Measurements from ENCODE around the gene SMARCA2.

Gene SMARCA2

GRCh38 chr9:2128141-2128540, 113.0 kb downstream of the SMARCA2 start:
- Histone ChIP-seq H3K4me2 (ENCODE audit: low read depth, low read length) (no peak overlapping the region), H3K27me3 (replicated peaks; ENCODE audit: insufficient read depth, low read length) (no peaks in the 10 kb centered on the region), H3K4me1 (ENCODE audit: low read length) (0 out of 2 replicates have a peak, but pooled peaks cover 4% of the 10 kb centered on the region), H3F3A (ENCODE audit: insufficient read depth, low read length) (no peaks in the 10 kb centered on the region), H3K4me3 (ENCODE audit: low read length) (no peak overlapping the region), H2AFZ (ENCODE audit: low read length) (no peak overlapping the region), H3K9me2 (replicated peaks; ENCODE audit: insufficient read depth, low read length) (no peaks in the 10 kb centered on the region), H3K79me2 (ENCODE audit: low read length) (peaks cover 32% of the 10 kb centered on the region), H3K9me3 (replicated peaks; ENCODE audit: insufficient read depth, low read length) (no peaks in the 10 kb centered on the region), H4K20me1 (ENCODE audit: insufficient read depth, low read length) (peaks cover 7% of the 10 kb centered on the region; the same call in 1 of the 2 replicates), H3K27ac (ENCODE audit: low read length) (no peak overlapping the region), H3K9ac (ENCODE audit: low read length) (no peak overlapping the region), H3K36me3 (replicated peaks; ENCODE audit: insufficient read depth, low read length) (0 out of 2 replicates have a peak, but pooled peaks cover 8% of the 10 kb centered on the region)
- TF ChIP-seq EZH2 (optimal IDR thresholded peaks at IDR 0.05; ENCODE audit: low read depth, low read length) (no peak), EZH2phosphoT487 (IDR thresholded peaks at IDR 0.05; ENCODE audit: low read length) (no peak), CTCF (IDR thresholded peaks at IDR 0.05; ENCODE audit: low read length) (no peak)
- DNase-seq = no peak

- no peak for DNase-seq
- H4K20me1 ChIP-seq (ENCODE audit: insufficient read depth, low read length) = peaks cover 7% of the 10 kb centered on the region; the same call in 1 of the 2 replicates
- no peak for TF ChIP-seq CTCF (IDR thresholded peaks at IDR 0.05; ENCODE audit: low read length)
- TF ChIP-seq EZH2 (optimal IDR thresholded peaks at IDR 0.05; ENCODE audit: low read depth, low read length) = no peak
- TF ChIP-seq EZH2phosphoT487 (IDR thresholded peaks at IDR 0.05; ENCODE audit: low read length) = no peak
These were observed 113.5 kb downstream of the SMARCA2 start for GRCh38 chr9:2128618-2129017.

GRCh38 chr9:2130941-2131340, 115.8 kb downstream of the SMARCA2 start:
- no peak overlapping the region for H2AFZ ChIP-seq (ENCODE audit: low read length)
- H3K36me3 ChIP-seq (replicated peaks; ENCODE audit: insufficient read depth, low read length) = no peaks in the 10 kb centered on the region; the same call in 1 of the 2 replicates
- no peak for DNase-seq
- no peak overlapping the region for H3K9ac ChIP-seq (ENCODE audit: low read length)
- no peaks in the 10 kb centered on the region for H3K9me3 ChIP-seq (replicated peaks; ENCODE audit: insufficient read depth, low read length)
- H3F3A ChIP-seq (ENCODE audit: insufficient read depth, low read length) = no peaks in the 10 kb centered on the region
- no peaks in the 10 kb centered on the region for H3K9me2 ChIP-seq (replicated peaks; ENCODE audit: insufficient read depth, low read length)
- no peak for TF ChIP-seq EZH2phosphoT487 (IDR thresholded peaks at IDR 0.05; ENCODE audit: low read length)
- TF ChIP-seq CTCF (IDR thresholded peaks at IDR 0.05; ENCODE audit: low read length) = no peak
- TF ChIP-seq EZH2 (optimal IDR thresholded peaks at IDR 0.05; ENCODE audit: low read depth, low read length) = no peak
- peaks cover 7% of the 10 kb centered on the region; the same call in 1 of the 2 replicates for H4K20me1 ChIP-seq (ENCODE audit: insufficient read depth, low read length)
- no peaks in the 10 kb centered on the region for H3K27me3 ChIP-seq (replicated peaks; ENCODE audit: insufficient read depth, low read length)
- peaks cover 32% of the 10 kb centered on the region for H3K79me2 ChIP-seq (ENCODE audit: low read length)
- no peak overlapping the region for H3K27ac ChIP-seq (ENCODE audit: low read length)
- no peak overlapping the region for H3K4me3 ChIP-seq (ENCODE audit: low read length)
- H3K4me2 ChIP-seq (ENCODE audit: low read depth, low read length) = no peak overlapping the region
- 0 out of 2 replicates have a peak, but pooled peaks cover under 1% of the 10 kb centered on the region for H3K4me1 ChIP-seq (ENCODE audit: low read length)

More at GRCh38 chr9:2128618-2129017, 113.5 kb downstream of the SMARCA2 start:
- Histone ChIP-seq H3K36me3 (replicated peaks; ENCODE audit: insufficient read depth, low read length) (0 out of 2 replicates have a peak, but pooled peaks cover 8% of the 10 kb centered on the region), H3K27me3 (replicated peaks; ENCODE audit: insufficient read depth, low read length) (no peaks in the 10 kb centered on the region), H3K4me3 (ENCODE audit: low read length) (no peak overlapping the region), H3K4me1 (ENCODE audit: low read length) (0 out of 2 replicates have a peak, but pooled peaks cover 4% of the 10 kb centered on the region), H3K27ac (ENCODE audit: low read length) (no peak overlapping the region), H3K9me2 (replicated peaks; ENCODE audit: insufficient read depth, low read length) (no peaks in the 10 kb centered on the region), H2AFZ (ENCODE audit: low read length) (no peak overlapping the region), H3K9ac (ENCODE audit: low read length) (no peak overlapping the region), H3K79me2 (ENCODE audit: low read length) (peaks cover 32% of the 10 kb centered on the region), H3F3A (ENCODE audit: insufficient read depth, low read length) (no peaks in the 10 kb centered on the region), H3K4me2 (ENCODE audit: low read depth, low read length) (no peak overlapping the region), H3K9me3 (replicated peaks; ENCODE audit: insufficient read depth, low read length) (no peaks in the 10 kb centered on the region)

Measured in MM.1S (cell line).